HepG2 (cell line): ENCODE data around the gene CTBP1.

ENCODE experiments used
- BCL6 ChIP-seq: IDR thresholded peaks from 2 replicates; pipeline ENCODE4 v1.6.1; 2016; ENCODE audit warnings: missing genetic modification reagents, missing compliant biosample characterization
- BHLHE40 ChIP-seq: IDR thresholded peaks from 2 replicates; pipeline ENCODE4 v1.6.1; 2011; ENCODE audit warnings: low read length, improper control_type of control experiment
- HNF4A ChIP-seq: sonication (generic); formaldehyde crosslinking; IDR thresholded peaks from 2 replicates; pipeline ENCODE4 v1.4.0; 2020; ENCODE audit warnings: missing genetic modification reagents
- NAIF1 ChIP-seq: sonication (generic); formaldehyde crosslinking; IDR thresholded peaks from 2 replicates; pipeline ENCODE4 v1.5.0; 2020; ENCODE audit warnings: mild to moderate bottlenecking, missing genetic modification reagents, borderline replicate concordance
- TBP ChIP-seq: sonication (generic); formaldehyde crosslinking; IDR thresholded peaks from 2 replicates; pipeline ENCODE4 v1.5.0; 2020; ENCODE audit warnings: missing genetic modification reagents
- ZNF816 ChIP-seq: sonication (generic); formaldehyde crosslinking; IDR thresholded peaks from 2 replicates; pipeline ENCODE4 v1.8.0; 2022; ENCODE audit warnings: missing genetic modification reagents, mild to moderate bottlenecking, borderline replicate concordance
- TF ChIP-seq, protein P1 (sequence below): IDR thresholded peaks from 2 replicates; pipeline ENCODE4 v1.6.1; 2016; ENCODE audit warnings: low read depth
- TF ChIP-seq, protein P2 (sequence below): sonication (generic); formaldehyde crosslinking; IDR thresholded peaks from 2 replicates; pipeline ENCODE4 v1.5.0; 2020; ENCODE audit warnings: mild to moderate bottlenecking, missing genetic modification reagents, moderate library complexity

GRCh38 chr4:1170976-1171310 is 78.0 kb downstream of the CTBP1 start:
- TF ChIP-seq BCL6 (CRISPR knock-in tag): no peak
- no peak for TF ChIP-seq HNF4A
- TF ChIP-seq, protein P1, sequence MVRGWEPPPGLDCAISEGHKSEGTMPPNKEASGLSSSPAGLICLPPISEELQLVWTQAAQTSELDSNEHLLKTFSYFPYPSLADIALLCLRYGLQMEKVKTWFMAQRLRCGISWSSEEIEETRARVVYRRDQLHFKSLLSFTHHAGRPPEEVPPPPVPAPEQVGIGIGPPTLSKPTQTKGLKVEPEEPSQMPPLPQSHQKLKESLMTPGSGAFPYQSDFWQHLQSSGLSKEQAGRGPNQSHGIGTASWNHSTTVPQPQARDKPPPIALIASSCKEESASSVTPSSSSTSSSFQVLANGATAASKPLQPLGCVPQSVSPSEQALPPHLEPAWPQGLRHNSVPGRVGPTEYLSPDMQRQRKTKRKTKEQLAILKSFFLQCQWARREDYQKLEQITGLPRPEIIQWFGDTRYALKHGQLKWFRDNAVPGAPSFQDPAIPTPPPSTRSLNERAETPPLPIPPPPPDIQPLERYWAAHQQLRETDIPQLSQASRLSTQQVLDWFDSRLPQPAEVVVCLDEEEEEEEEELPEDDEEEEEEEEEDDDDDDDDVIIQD (CRISPR knock-in tag): no peak
- TF ChIP-seq NAIF1 (CRISPR knock-in tag): no peak
- TF ChIP-seq, protein P2, sequence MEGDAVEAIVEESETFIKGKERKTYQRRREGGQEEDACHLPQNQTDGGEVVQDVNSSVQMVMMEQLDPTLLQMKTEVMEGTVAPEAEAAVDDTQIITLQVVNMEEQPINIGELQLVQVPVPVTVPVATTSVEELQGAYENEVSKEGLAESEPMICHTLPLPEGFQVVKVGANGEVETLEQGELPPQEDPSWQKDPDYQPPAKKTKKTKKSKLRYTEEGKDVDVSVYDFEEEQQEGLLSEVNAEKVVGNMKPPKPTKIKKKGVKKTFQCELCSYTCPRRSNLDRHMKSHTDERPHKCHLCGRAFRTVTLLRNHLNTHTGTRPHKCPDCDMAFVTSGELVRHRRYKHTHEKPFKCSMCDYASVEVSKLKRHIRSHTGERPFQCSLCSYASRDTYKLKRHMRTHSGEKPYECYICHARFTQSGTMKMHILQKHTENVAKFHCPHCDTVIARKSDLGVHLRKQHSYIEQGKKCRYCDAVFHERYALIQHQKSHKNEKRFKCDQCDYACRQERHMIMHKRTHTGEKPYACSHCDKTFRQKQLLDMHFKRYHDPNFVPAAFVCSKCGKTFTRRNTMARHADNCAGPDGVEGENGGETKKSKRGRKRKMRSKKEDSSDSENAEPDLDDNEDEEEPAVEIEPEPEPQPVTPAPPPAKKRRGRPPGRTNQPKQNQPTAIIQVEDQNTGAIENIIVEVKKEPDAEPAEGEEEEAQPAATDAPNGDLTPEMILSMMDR (CRISPR knock-in tag): no peak
- TF ChIP-seq TBP: no peak
- no peak for TF ChIP-seq ZNF816
- no peak for TF ChIP-seq BHLHE40
